KOPT-K1 (cell line): Measurements from ENCODE around the gene CYRIA.

Experiments
- H3K27ac ChIP-seq: fragments of 200-600 bp; sonication (generic); 2 replicates; pipeline ENCODE4 v1.5.1; 2016; ENCODE audit warnings: antibody characterized with exemption, mild to moderate bottlenecking, low read depth, low read length; ENCODE audit not compliant: poor library complexity, severe bottlenecking
- H3K36me3 ChIP-seq: fragments of 200-600 bp; sonication (generic); 2 replicates; pipeline ENCODE4 v1.5.1; 2017; ENCODE audit warnings: antibody characterized with exemption, mild to moderate bottlenecking, low read length, moderate library complexity; ENCODE audit not compliant: insufficient read depth
- H3K9me3 ChIP-seq: fragments of 200-600 bp; sonication (generic); 2 replicates; pipeline ENCODE4 v1.5.1; 2017; ENCODE audit warnings: antibody characterized with exemption, low read length, mild to moderate bottlenecking; ENCODE audit not compliant: insufficient read depth, poor library complexity, severe bottlenecking

The CYRIA gene

GRCh38 chr2:16680781-16681180, 15.1 kb upstream of the CYRIA start:
- H3K27ac ChIP-seq, result no peak overlapping the region
- no peaks in the 10 kb centered on the region for H3K36me3 ChIP-seq
- peaks cover 13% of the 10 kb centered on the region for H3K9me3 ChIP-seq

GRCh38 chr2:16680304-16680703, 14.7 kb upstream of the CYRIA start:
- Histone ChIP-seq H3K36me3 (no peaks in the 10 kb centered on the region), H3K27ac (no peak overlapping the region), H3K9me3 (peaks cover 13% of the 10 kb centered on the region)

- no peaks in the 10 kb centered on the region for H3K36me3 ChIP-seq
- H3K9me3 ChIP-seq, result peaks cover 13% of the 10 kb centered on the region
- H3K27ac ChIP-seq, result no peak overlapping the region
These were observed 13.3 kb upstream of the CYRIA start for GRCh38 chr2:16678964-16679363.

GRCh38 chr2:16677875-16678274, 12.2 kb upstream of the CYRIA start:
- no peaks in the 10 kb centered on the region for H3K36me3 ChIP-seq
- peaks cover 13% of the 10 kb centered on the region for H3K9me3 ChIP-seq
- H3K27ac ChIP-seq, result no peak overlapping the region

- no peak overlapping the region for H3K27ac ChIP-seq
- H3K9me3 ChIP-seq, result peaks cover 13% of the 10 kb centered on the region
- H3K36me3 ChIP-seq, result no peaks in the 10 kb centered on the region
These were observed 10.1 kb upstream of the CYRIA start for GRCh38 chr2:16675781-16676180.

- H3K27ac ChIP-seq, result no peak overlapping the region
- H3K9me3 ChIP-seq, result peaks cover 13% of the 10 kb centered on the region
- no peaks in the 10 kb centered on the region for H3K36me3 ChIP-seq
These were observed 8.5 kb upstream of the CYRIA start for GRCh38 chr2:16674154-16674553.

GRCh38 chr2:16671760-16672159, 6.1 kb upstream of the CYRIA start:
- H3K9me3 ChIP-seq, result no peaks in the 10 kb centered on the region
- H3K27ac ChIP-seq, result no peak overlapping the region
- H3K36me3 ChIP-seq, result no peaks in the 10 kb centered on the region

- no peaks in the 10 kb centered on the region for H3K9me3 ChIP-seq
- no peak overlapping the region for H3K27ac ChIP-seq
- no peaks in the 10 kb centered on the region for H3K36me3 ChIP-seq
These were observed 3.8 kb upstream of the CYRIA start for GRCh38 chr2:16669388-16669787.

GRCh38 chr2:16666449-16666801, 791 bp upstream of the CYRIA start:
- no peaks in the 10 kb centered on the region for H3K9me3 ChIP-seq
- H3K36me3 ChIP-seq, result no peaks in the 10 kb centered on the region
- H3K27ac ChIP-seq, result no peak overlapping the region

GRCh38 chr2:16664809-16665747, 556 bp downstream of the CYRIA start:
- Histone ChIP-seq H3K36me3 (no peaks in the 10 kb centered on the region), H3K9me3 (no peaks in the 10 kb centered on the region), H3K27ac (no peak overlapping the region)

- no peak overlapping the region for H3K27ac ChIP-seq
These were observed 1.4 kb downstream of the CYRIA start for GRCh38 chr2:16664052-16664731.

GRCh38 chr2:16663121-16663905, 2.3 kb downstream of the CYRIA start:
- no peaks in the 10 kb centered on the region for H3K36me3 ChIP-seq
- H3K27ac ChIP-seq, result no peak overlapping the region
- H3K9me3 ChIP-seq, result no peaks in the 10 kb centered on the region

More at GRCh38 chr2:16664052-16664731, 1.4 kb downstream of the CYRIA start:
- Histone ChIP-seq H3K9me3 (no peaks in the 10 kb centered on the region), H3K36me3 (no peaks in the 10 kb centered on the region)

GRCh38 chr2:16661936-16662839, 3.4 kb downstream of the CYRIA start:
- Histone ChIP-seq H3K9me3 (no peaks in the 10 kb centered on the region), H3K27ac (no peak overlapping the region), H3K36me3 (no peaks in the 10 kb centered on the region)

- Histone ChIP-seq H3K9me3 (no peaks in the 10 kb centered on the region), H3K27ac (no peak overlapping the region), H3K36me3 (no peaks in the 10 kb centered on the region)
These were observed 4.1 kb downstream of the CYRIA start for GRCh38 chr2:16661526-16661925.
